Activated CD8-positive, alpha-beta memory T cell treated with anti-CD3 and anti-CD28 coated beads for 1 hour (primary cell): ENCODE measurements around the gene EPB41L4B.

Source experiments
- DNase-seq, 2 donors: peaks; one replicate each; pipeline ENCODE4 v3.0.0-alpha.2; 2020; ENCODE audit warnings: low read depth in 1 of 2; ENCODE audit errors: extremely low read depth in 1 of 2

Gene EPB41L4B

GRCh38 chr9:109321727-109322126 lies 868 bp upstream of the EPB41L4B start:
- DNase-seq, result no peak

- no peak for DNase-seq
Observed at GRCh38 chr9:109320331-109320741, 523 bp downstream of the EPB41L4B start.

GRCh38 chr9:109319626-109320241 lies 1.1 kb downstream of the EPB41L4B start:
- no peak for DNase-seq

GRCh38 chr9:109319017-109319625 lies 1.7 kb downstream of the EPB41L4B start:
- DNase-seq, result no peak

- DNase-seq, result no peak
Observed at GRCh38 chr9:109317979-109318741, 2.7 kb downstream of the EPB41L4B start.

GRCh38 chr9:109317311-109317978 lies 3.4 kb downstream of the EPB41L4B start:
- DNase-seq, result no peak

GRCh38 chr9:109316207-109316640 lies 4.6 kb downstream of the EPB41L4B start:
- DNase-seq, result no peak

- DNase-seq, result no peak
Observed at GRCh38 chr9:109315480-109316206, 5.2 kb downstream of the EPB41L4B start.

- DNase-seq, result no peak
Observed at GRCh38 chr9:109314011-109314531, 6.8 kb downstream of the EPB41L4B start.

- DNase-seq, result no peak
Observed at GRCh38 chr9:109313351-109313750, 7.5 kb downstream of the EPB41L4B start.

GRCh38 chr9:109312783-109313182 lies 8.1 kb downstream of the EPB41L4B start:
- DNase-seq, result no peak

- DNase-seq, result no peak
Observed at GRCh38 chr9:109311731-109312130, 9.1 kb downstream of the EPB41L4B start.

GRCh38 chr9:109311286-109311685 lies 9.6 kb downstream of the EPB41L4B start:
- no peak for DNase-seq

GRCh38 chr9:109310486-109310901 lies 10.4 kb downstream of the EPB41L4B start:
- DNase-seq, result no peak

GRCh38 chr9:109309282-109309681 lies 11.6 kb downstream of the EPB41L4B start:
- DNase-seq, result no peak

- DNase-seq, result no peak
Observed at GRCh38 chr9:109307380-109308240, 13.2 kb downstream of the EPB41L4B start.

GRCh38 chr9:109305801-109306200 lies 15.1 kb downstream of the EPB41L4B start:
- no peak for DNase-seq

- no peak for DNase-seq
Observed at GRCh38 chr9:109304347-109304746, 16.5 kb downstream of the EPB41L4B start.

GRCh38 chr9:109303900-109304299 lies 17.0 kb downstream of the EPB41L4B start:
- DNase-seq, result no peak

- DNase-seq, result no peak
Observed at GRCh38 chr9:109302606-109303005, 18.3 kb downstream of the EPB41L4B start.
